ENCODE data around the gene AGTRAP.
A peak's percentile ranks its signal among the peaks of the same experiment; 100 is the strongest.

The AGTRAP gene

DNA sequence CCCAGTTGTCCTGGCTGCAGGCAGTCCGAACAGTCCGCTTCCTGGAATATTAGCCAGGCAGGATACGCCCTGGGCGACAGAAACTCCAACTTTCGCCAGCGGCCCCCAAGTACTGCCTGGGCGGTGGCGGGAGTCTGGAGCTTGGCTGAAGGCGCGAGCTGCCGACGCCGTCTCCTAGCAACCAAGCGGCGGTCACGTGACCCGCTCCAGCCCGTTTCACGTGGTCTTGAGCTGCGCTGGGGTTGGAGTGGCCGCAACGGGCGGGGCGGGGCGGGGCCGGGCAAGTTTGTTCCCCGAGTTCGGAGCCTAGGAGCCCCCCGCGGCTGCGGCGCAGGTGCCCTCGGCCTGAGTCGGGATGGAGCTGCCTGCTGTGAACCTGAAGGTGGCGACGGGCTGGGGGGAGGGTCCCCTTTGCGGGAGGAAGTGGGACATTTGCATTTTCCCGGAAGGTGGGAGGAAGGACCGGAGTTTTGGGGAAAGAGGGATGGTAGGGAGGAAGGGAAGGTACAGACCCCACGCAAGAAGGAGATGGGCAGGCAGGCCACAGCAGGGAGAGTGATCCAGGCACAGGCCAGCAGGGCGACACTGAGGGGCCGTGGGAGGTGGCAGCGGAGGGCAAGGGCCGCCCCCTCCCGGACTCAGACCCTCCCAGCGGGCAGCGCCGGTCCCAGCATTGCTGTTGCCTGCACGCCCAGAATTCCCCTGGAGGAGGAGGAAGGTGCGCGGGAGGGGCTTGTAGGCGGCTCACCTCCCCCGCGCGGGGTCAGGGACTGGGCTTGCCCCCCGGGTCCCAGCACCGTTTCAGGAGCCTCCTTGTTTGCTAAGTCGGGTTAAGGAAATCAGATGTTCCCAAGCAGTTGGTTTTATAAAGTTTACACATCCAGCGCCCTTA, at the start of gene AGTRAP:
TSS of gene AGTRAP (plus strand) at position 283 of the 892 bp plus-strand sequence. CDS start at position 356, 73 bp downstream.
- peak; percentile 81 to 91 for DNase-seq (ENCODE audit: low read depth in 2 of 2)

DNA sequence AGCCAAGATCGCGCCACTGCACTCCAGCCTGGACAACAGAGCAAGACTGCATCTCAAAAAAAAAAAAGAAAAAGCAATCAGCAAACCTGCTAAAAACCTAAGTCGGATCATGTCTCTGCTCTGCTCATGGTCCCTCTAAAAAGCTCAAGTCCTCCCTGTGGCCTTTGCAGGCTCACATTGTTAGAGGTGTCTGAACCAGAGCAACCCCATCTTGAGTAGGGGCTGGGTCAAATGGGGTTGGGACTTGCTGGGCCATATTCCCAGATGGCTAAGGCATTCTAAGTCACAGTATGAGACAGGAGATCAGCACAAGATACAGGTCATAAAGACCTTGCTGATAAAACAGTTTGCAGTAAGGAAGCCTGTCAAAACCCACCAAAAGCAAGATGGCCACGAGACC, 47.4 kb upstream of the AGTRAP start:
- DNase-seq (ENCODE audit: low read depth in 2 of 2) = no peak

DNA sequence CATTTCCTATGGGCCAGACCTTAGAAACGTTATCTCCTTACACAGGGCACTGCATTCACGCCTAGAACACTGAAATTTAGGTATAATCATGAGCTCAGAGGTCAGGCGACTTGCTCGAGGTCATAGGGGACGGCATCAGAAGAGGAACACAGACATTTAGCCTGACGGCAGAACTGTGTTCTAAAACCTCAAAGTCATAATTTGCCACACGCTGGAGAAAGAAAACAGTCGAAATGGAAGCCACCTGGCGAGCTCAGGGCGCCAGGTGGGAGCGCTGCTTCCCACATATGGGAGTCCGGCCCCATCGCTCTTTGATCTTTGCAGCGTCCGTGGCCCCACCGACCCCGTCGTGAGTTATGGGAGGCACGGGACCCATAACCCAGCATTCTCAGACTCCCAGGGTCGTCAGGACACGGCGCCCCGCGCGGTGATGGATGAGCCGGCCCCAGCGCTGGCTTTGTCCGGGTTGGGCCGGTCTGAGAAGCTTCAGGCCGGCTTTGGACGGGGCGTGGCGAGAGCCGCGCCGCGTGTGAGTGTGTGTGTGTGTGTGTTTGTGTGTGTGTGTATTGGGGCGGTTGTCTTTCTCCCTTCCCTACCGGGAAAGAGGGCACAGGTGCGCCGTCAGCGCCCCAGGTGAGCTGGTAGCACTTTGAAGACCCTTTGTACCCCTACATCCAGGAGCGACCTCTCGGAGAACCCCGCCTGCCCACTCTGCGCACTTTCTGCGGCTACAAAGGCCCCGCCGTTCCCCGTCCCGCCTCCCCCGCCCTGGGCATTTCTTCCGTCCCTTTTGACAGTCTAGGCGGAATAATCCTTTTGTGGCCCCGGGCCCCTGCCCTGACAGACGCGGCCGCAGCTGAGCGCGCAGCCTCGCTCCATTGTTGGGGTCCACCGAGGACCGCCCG, 45.3 kb upstream of the AGTRAP start:
- DNase-seq (ENCODE audit: low read depth in 2 of 2) = no peak

DNA sequence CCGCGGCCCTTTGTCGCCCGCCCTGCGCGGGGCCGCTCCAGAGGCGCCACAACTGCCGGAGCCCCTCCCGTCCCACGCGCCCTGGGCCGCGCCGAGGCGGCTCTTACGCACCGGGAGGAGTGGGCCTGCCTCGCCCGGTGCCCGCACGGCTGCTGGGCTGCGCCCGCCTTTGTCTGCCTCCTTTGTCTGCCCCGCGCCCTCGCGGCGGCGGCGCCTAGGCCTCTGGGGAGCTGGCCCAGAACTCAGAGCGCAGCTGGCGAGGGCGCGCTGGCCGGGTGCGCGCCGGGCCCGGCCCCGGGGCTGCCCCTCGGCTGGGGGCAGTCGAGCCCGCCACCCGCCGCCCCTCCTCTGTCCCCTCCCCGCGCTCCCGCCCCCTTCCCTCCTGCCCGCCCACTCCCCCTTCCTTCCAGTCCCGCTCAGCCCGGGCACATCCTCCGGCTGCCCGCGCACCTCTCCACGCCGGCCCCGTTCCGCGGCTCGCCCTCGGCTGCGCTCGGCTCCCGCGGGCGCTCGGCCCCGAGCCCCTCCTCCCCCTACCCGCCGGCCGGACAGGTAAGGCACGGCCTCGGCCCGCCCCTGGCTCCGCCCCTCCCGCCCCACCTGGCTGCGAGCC, 44.5 kb upstream of the AGTRAP start, which contains the start of gene DRAXIN:
TSS of gene DRAXIN (plus strand) at position 409 of the 613 bp plus-strand sequence. CDS start 14,549 bp downstream, outside the sequence.
- no peak for DNase-seq (ENCODE audit: low read depth in 2 of 2)

- no peak for DNase-seq (ENCODE audit: low read depth in 2 of 2)
Observed at GRCh38 chr1:11691928-11692711, 43.8 kb upstream of the AGTRAP start.

- DNase-seq (ENCODE audit: low read depth in 2 of 2) = peak in 1 of 2 donors; percentile 32
Observed at GRCh38 chr1:11693024-11693590, 42.8 kb upstream of the AGTRAP start.

GRCh38 chr1:11693917-11694316, 42.0 kb upstream of the AGTRAP start:
- DNase-seq (ENCODE audit: low read depth in 2 of 2) = no peak

- DNase-seq (ENCODE audit: low read depth in 2 of 2) = no peak
Observed at GRCh38 chr1:11695861-11696260, 40.1 kb upstream of the AGTRAP start.

DNA sequence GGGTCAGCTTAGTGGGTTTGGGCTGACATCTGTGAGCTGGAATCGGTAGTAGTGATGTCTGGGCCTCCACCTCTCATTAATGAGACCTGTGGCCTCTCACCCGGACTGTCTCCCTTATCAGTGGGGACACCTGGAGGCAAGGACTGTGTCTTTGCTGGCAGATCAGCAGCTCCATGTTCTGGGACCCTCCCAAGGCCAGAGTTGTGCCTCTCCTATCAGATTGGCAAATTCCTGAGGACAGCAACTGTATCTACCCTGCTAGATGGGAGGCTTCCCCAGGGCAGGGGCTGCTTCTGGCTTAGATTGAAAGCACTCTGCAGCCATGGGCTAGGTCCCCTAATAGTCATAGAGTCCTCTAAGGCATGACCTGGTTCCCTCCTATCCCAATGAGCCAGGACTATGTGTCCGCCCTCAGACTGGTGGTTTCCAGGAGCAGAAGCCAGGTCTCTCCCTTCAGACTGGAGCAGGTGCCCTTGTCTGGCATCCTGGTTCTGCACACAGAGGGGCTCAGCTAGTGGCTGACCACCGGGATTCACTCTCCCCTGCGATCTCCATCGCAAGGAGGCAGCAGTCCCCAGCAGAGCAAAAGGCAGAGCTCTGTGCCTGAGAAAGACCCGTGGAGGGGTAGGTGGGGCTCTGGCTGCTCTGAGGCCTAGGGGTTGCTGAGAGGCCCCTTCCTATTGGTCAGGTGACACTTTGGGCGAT, 38.6 kb upstream of the AGTRAP start:
- DNase-seq (ENCODE audit: low read depth in 2 of 2) = no peak

DNA sequence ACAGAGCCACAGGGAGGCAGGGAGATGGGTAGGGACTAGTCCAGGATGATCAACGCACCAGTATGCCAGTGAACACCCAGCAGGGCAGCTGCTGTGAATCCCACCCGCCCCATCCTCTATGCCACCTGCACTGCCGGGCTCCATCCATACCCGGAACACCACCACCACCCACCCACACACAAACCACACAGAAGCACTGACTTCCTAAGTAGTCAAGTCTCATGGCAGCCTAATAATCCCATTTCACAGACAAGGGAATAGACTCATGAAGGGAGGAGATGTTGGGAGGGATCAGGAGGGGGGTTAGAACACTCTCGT, 38.1 kb upstream of the AGTRAP start:
- no peak for DNase-seq (ENCODE audit: low read depth in 2 of 2)

GRCh38 chr1:11700601-11701467, 35.1 kb upstream of the AGTRAP start:
- no peak for DNase-seq (ENCODE audit: low read depth in 2 of 2)

DNA sequence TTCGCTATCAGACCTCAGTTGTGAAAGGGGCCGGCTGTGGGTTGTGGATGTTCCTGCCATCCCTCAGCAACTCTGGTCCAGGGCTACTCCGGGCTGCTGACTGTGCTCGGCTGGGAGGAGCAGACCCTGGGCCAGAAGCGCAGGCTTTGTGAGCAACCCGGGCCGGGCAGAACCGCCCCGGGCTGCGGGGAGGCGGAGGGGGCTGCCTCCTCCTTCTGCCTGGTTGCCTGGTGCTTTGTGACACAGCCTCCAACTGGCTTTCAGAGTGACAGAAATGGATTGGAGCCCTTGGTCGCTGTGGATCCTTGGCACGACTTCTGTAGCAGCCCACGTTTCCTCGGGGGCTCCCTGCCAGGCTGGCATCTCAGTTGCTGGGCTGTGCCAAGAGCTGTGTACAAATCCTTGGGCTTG, 34.4 kb upstream of the AGTRAP start:
- DNase-seq (ENCODE audit: low read depth in 2 of 2) = no peak

DNA sequence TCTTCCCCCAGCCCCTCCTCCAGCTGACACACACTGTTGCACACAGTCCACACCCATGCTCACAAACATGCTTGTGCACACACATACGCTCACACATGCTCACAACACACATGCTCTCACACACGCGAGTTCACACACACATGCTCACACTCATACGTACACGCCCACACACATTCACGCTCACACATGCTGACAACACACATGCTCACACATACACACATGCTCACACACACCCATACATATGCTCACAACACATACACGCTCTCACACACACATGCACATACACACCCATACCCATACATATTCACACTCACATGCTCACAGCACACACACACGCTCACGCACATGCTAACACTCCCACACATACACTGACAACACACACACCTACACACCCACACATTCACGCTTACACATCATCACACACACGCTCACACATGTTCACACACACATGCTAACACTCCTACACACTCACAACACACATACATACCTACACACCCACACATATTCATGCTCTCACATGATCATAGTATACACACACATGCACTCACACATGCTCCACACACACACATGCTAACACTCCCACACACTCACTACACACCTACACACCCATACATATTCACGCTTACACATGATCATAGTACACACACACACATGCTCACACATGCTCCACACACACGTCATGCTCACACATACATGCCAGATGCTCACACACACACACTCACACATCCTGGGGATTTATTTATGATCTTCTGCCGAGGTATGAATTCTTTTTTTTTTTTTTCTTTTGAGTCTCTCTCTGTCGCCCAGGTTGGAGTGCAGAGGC, 33.7 kb upstream of the AGTRAP start:
- DNase-seq (ENCODE audit: low read depth in 2 of 2) = no peak

DNA sequence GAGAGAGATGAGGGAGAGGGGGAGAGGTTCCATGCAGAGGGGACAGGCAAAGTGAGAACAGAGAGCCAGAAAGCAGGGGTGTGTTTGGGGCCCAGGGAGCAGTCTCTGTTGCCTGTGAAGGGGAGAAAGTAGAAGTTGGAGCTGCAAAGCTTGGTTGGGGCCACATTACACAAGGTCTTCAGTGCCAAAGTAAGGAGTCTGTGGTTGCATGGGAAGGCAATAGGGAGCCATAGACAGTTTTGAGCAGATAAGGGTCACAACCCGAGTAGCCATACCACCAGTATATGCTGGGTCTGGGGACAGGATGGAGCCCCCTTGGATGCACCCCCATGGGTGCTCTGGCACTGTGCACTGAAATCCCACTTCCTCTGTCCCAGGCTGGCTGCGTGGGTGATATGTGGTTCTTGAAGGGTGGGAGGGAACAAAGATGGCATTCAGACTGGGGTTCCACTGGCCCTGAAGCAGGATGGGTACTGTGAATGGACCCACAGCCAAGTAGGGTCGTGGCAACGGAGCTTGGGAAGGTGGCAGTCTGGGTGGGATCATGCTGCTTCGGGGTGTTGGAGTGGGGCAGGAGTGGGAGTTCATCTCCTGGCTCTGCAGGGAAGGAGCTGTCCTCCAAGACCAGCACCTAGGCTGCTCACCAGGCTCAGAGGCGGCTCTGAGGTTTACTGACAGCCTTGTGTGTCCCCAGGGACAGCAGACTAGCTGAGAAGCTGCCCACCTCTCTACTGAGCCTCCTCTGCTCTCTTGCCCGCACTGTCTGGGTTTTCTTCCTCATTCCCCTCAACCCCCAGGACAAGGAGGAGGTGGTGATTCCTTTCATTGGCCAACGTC, 32.4 kb upstream of the AGTRAP start:
- DNase-seq (ENCODE audit: low read depth in 2 of 2) = no peak

- no peak for DNase-seq (ENCODE audit: low read depth in 2 of 2)
Observed at GRCh38 chr1:11704194-11704529, 31.8 kb upstream of the AGTRAP start.

DNA sequence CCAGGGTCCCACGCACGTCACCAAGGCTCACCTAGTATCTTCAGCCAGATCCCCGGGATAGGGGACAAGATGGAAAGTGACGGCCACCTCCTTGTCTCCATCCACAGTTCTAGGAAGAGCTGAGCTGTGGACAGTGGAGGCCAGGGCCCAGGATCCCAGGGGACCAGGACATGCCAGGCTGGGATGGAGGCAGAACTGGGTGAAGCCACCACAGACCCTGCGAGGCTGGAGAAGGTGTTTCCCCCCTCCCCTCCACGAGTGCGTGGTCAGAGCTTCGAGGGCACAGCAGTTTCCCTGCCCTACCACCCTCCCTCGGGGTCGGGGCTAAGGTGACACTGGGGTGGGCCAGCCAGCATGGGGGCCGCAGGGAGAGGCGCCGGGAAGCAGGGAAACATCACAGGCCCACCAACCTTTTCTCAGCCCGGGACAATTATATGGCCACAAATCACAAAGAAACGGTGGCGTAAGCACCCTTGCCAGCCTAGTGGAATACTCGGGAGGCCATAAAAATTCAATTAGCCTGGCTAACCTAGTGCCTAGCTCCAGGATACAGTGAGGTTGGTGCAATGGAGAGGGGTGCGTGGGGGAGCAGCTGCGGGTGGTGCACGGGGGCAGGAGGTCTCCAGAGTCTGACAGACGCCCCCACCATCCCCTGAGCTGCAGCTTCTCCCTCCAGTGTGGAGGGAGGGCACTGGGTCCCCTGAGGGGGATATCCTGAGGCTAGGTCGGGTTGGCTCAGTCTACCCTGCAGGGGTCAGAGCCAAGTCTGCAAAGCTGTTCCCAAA, 31.1 kb upstream of the AGTRAP start:
- no peak for DNase-seq (ENCODE audit: low read depth in 2 of 2)

DNA sequence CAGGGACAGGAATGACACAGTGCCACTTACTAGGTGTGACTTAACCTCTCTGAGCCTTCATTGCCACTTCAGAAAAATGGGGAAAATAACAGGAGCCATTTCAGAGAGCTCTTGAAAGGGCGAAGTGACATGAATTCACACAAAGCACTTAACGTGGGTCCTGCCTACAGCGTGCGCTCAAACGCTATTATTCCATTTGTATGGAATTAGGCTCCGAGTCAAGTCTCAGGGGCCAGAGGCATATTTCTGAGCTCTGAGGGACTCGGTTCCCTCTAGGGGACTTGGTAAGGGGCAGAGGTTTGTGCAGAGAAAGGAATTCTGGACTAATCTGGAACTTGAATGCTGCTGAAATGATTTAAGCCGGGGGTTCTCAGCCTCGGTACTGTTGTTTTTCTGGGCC, 30.3 kb upstream of the AGTRAP start:
- no peak for DNase-seq (ENCODE audit: low read depth in 2 of 2)

All from stimulated activated CD4-positive, alpha-beta T cell treated with anti-CD3 and anti-CD28 coated beads, Interleukin-15, amount 100 ng/mL, for 48 hours (primary cell).